ENCODE results near the gene CAVIN2.

The CAVIN2 gene

DNA sequence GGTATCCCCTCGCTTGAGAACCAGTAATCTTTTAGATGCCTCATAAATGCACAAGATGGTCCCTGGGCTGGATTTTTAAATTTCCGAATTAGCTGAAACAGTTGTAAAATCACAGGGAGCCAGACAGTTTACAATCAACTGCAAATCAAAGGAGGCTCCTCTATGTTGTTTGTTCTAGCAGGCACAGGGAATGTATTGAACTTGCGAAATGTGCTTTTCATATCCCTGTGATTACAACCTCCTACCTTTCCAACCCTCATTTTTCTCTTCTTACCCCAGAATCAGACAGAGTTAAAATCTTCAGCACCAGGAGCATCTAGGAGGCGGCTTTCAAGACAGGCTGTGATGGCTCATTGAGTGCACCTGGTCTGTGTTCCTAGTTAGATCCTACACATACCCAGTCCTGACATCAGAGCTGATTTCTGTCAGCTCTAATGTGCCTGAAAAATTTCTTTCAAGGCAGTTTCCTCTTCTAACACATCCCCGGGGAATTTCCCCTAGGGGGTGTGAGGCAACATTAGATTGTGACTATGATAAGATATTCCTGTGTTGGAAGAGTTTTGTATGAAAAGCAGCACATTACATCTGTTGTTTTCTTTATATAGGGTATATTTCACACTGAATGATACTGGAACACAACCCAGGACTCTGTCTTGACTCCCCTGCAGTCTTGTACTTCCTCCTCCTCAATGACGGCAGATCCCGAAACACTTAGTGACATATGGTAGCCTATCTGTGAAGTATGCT is 17.9 kb upstream of the CAVIN2 start:
- DNase-seq: peak; percentile 30 to 48

DNA sequence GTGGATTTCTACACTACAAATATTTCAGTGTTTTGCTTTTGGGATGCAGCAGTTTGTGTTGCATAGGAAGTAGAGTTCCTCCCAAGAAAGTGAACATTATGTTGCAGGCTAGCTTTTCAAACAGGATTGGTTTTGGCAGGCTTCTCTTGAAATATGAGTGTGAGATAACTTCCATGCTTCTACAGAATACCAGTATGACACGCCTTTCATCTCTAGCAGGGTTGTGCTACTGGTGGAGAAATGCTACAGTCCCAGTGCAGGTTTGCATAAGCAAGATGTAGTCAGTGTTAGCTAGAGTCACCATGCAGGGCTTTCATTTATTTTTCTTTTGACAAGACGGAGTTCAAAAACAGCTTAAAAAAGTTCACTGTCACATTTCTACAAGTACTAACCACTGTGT is 17.1 kb upstream of the CAVIN2 start:
- DNase-seq: no peak

DNA sequence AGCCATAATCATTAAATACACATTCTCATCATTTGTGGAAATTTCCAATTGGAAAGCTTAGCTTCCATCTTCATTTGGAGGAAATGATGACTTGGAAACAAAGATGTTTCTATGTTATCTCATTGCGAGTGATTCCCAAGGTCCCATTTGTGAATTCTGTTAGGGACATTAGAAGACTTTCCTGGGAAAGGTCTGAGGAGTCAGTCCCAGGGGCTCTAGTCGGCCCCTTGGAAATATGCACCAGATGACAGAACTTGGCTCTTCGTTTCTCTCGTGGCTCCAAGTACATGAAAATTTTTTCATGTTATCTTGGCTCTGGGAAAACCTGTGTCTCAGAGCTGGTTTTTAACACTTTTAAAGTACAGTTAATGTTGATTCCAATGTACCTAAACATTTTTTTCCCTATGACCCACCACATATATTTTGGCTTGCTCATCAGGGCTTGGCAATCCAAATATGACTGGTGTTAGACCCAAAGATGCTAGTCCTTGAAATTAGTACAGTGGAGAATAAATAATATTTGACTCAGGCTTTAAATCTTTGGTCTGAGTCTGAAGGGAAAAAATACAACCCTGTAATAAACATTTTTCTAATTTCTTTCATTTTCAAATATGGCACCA is 15.4 kb upstream of the CAVIN2 start:
- DNase-seq: no peak

DNA sequence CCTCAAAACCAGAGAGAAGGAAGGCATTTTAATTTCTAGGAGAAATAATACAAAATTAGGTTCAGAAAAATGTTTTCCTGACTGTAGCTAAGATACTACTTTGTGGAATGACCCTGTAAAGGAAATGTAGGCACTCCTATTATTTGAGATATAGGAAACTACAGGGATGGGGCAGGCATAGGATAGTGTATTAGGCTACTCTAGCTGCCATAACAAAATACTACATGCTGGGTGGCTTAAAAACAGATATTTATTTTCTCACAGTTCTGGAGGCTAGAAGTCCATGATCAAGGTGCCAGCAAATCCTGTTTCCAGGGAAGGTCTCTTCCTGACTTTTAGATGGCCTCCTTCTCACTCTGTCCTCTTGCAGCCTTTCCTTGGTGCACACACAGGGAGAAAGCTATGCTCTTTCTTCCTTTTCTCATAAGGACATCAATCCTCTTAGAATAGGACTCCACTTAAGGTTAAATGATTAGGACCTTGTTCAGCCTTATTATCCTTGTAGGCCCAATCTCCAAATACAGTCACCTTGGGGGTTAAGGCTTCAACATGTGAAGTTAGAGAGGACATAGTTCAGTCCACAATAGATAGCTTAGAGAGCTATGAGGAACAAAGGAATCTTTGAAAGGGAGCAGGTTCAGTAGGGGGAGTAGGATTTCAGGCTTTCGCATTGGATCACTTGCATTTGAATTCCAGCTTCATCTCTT is 14.0 kb upstream of the CAVIN2 start:
- no peak for DNase-seq

DNA sequence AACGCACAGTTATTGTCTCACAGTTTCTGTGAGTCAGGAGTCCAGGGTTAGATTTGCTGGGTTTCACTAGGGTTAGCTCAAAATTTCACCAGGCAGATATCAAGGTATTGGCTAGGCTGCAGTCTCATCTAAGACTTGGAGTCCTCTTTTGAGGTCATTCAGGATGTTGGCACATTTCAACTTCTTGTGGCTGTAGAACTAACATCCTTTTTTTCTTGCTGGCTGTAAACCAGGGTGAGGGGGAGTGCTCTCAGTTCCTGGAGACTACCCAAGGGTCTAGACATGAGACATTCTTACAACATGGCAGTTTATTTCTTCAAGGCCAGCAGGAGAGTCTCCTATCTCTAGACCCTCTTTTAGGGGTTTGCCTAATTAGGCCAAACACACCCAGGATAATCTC is 12.8 kb upstream of the CAVIN2 start:
- DNase-seq: no peak

DNA sequence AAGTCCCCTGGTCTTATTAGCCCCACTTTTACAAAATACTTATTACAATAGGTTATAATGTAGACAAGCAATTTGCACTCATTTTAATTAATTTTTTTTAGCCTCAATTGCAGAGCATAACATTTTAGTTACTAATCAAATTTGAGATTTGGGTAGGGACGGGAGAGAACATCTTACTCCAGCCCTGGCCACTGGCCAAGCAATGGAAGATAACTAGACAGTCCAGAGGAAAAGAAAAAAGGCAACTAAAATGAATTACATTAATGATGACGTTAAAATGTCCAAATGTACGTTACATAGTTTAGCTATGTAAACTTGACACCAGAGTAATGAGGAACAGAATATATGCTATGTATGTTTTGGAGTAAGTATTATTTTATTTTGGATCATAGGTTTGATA is 11.0 kb upstream of the CAVIN2 start:
- DNase-seq: no peak

DNA sequence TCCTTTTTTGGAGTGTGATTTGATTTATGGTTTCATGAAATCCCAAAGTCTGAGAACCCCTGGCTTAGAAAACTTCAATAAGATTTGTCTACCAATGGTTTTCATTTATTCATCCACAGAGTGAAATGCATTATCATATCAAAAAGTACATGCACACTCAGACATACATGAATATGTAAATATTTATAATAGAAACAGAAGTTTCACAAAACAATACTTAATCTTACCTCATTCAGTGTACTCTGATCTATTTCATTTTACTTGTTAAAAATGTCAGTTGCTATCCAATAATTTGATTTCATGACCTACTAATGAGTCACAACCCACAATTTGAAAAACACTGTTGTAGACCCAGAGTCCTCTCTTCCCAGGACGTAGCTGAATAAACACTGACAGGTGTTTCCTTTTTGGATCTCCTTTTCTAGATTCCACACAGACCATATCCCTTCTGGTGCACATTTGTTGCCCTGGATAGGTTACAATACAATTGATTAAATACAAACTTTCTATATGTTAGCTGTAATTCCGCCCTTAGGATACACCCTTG is 10.4 kb upstream of the CAVIN2 start:
- DNase-seq: peak in 1 of 2 experiments; percentile 38

DNA sequence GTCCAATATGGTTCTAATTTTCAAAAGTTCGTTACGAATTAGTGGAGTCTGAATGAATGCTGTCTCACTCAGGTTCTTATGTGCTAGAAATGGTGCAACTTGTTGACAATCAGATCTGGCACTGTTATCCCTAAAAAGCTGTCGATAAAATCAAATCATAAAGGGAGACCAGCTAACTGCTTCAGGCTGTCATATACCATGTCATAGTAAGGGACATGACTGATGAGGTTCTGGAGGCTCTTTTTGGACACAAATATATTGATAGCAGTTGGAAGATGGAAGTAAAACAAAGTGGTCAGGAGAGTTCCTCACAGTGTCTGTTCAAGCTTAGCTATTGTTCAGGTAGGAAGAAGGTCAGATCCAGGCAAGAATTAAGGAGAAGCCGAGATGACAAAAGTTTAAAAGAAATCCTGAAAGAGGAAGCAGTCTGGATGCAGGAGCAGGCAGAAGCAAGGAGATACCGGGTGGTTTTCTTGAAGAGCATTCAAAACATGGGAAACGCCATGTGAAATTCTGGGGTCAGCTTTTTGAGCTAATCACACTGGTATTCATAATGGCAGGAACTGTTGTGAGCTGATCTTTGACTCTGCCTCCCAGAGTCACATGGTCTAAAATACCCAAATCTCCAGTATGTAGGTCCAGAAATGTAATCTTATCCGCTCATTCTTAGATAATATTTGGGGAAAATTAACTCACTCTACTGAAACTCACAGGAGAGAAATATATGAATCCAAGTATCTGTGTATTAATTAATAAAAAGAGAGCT is 9.4 kb upstream of the CAVIN2 start:
- DNase-seq: no peak

DNA sequence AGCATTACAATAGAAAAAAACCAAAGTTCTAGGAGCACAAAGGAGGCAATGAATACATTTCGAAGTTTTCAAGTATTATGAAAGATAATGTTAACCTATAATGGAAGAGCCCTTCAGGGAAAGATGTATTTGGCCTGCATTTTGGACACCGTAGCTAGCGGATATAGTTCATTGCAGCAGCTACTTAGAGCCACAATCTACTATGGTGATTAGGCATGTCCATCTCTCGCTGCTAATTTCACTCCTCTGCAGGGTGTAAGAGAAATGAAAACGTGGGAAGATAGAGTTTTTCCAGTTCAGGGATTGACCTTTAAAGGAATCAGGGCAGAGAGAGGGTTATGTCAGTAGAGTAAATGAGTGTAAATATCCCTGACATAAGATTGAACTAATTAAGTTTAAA is 8.5 kb upstream of the CAVIN2 start:
- no peak for DNase-seq

DNA sequence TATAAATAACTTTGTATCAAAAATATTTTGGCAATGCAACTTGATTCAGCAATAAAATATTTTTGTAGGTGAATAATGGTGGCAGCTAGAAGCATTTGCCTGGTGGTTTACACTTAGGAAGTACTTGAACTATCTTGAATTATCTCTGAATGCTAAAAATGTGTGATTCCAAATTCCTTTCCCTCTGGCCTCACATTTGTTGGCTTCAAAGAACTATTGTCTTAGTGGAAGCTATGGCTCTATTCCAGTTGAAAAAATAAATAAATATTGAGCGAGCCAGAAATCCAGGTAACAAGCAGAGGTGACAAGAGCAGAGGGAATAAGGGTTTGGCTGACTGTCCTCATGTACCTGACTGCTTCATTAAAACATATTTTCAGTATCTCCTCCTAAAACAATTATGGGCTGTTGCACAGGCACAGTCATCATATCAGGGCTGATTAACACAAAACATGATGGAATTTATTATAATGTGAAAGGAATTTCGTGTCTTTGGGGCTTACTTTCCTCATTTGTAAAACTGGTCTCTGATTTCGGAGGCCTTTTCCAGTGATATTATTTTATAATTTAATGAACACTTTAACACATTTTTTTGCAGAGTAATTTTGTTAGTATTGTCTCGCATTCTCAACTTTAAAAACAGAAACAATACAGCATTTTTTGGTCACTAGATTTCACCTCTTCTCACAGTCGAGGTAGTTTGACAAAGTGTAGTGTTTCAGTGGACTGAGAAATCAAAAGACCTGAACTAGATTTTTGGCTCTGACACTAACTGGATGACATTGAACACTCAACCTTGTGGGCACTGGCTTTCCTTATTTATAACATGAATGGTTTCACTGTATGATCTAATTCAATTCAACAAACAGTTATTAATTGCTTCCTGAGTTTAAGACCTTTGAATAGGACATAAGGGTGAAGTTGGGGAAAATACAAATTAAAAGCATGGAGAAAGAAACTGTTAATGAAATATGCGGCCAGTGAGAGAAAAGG is 7.8 kb upstream of the CAVIN2 start:
- DNase-seq: peak in 1 of 2 experiments; percentile 43

DNA sequence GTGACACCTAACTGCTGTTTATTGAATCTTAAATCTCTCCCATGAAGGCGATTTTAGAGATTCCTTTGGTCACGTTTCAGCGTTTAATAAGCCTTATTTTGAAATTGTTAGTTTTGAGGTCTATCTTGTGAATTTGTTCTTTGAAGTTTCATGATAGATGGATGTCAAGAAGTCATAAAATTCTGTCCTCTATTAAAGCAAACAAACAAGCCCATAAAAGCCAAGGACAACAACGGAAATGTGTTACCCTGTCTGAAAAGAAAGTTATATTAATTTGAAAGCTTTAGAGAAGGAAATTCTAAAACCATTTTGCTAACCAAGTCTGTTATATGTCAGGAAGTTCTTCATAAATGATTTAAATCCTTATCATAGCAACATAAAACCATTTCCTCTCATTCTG is 7.0 kb upstream of the CAVIN2 start:
- DNase-seq: no peak

DNA sequence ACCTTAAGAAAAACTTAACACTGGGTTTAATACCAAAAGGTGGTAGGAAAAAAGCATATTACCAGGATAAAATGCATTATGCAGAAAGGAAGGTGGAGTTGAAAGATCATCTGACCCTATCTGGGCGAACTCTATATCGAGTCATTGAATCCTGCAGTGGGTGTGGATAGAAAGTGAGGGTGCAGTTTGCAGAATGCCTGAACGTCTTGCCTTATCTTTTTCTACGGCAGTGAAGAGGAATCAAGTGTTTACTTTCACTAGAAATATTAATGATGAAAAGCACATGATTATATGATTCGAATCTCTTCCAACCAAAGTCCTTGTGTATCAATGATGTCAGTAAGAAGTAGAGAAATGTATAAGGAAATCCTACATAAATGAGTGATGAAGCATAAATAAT is 4.3 kb upstream of the CAVIN2 start:
- no peak for DNase-seq

DNA sequence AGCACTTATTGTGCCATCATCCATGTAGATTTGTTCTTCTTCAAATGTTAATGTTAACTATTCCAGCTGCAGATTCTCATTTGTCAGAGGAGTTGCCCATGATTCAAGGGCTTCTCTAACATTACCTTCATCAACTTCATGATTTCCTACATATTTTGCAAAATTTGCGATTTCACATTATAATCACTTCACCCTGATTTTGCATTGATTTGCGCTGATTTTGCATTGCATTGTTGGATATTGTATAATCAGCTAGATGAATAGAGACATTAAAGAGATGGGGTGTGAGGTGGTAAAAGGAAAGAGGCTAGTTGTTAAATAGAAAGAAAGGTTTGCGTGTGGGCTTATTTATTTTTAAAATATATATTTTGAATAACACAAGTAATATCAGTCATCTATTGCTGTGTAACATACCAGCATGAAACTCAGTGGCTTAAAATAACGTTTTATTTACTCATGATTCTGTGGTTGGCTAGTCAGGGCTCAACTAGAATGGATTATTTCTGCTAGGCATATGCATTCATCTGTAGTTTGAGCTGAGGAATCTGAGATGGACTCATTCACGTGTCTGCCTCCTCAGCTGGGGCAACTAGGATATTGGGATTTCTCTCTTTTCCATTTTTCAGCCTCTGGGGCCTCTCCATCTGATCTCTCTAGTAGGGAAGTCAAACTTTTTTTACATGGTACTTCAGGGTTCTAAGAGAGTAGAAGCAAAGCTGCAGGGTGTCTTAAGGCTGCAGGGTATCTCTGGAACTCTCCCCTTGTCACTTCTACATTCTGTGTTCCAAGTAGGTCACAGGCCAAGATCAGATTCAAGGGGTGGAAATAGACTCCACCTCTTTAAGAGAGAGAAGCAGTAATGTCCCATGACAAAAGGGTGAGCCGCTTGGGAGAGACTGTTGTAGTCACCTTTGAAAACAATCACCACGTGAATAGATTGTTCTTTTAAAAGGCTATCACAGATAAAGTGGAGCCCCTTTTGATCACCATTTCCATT is 2.2 kb upstream of the CAVIN2 start:
- no peak for DNase-seq

DNA sequence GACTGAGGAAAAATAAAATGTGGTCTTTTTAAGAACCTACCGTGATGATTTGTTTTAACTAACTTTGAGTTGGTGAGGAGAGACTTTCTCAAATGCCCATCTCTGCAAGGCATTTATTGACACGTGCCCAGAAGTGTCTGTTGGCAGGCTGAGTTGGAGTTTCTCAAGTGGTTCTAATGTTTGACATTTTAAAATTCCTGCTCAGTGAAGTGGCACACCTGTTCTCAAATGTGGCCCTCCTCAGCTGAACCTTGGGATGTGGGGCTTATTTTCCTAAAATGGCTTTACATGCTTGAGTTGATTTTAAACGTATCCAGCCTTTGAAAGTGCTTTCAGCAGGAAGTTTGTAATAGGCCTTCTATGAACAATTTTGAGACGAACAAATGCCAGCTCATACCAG is 876 bp upstream of the CAVIN2 start:
- DNase-seq: no peak

DNA sequence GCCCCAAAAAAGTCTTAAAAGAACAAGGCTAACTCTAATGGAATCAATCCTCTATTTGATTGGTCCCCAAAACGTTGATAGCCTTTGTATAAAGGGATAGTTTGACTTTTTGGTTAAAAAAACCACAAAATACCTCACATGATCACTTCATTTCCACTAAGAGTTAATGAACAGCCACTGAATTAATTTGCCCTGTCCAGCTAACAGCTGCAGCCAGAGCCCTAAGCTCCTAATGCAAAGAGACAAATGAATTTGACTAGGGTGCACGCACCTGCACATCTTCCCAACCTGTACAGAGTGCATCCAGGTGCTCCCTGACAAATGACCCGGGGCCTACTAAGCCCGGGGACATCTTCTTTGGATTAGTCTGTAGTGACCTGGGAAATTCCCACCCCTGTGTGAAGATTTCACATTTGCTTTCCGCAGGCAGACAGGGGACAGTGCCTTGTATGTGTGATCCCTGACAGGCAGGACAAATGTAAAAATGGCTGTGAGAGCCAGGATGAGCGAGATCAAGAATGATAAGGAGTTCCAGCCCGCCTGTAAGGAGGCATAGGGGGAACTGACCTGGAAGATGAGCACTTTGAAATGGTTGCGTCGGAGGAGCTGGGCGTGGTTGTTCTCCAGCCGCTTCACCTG is 893 bp downstream of the CAVIN2 start:
- DNase-seq: no peak

DNA sequence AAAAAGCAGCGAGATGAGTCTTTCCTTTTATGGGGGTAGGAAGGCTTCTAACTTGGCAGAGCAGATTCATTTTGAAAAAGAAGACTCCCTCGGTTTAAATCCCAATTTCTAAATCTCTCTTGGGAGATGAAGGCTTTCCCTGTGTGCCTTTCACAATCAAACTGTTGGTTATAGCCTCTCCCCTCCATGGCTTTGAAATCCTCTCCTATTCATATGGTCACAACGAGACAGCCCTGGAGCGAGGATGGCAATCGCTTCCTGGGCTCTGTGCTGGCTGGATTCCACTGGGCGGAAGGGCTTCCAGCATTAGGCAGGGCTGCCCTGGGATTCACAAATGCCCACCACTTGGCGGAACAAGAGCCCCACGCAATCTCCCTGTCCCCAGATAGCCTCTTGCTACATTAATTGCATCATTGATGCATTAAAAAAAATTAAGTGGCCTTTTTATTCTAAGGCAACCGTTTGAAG is 1.6 kb downstream of the CAVIN2 start:
- no peak for DNase-seq

DNA sequence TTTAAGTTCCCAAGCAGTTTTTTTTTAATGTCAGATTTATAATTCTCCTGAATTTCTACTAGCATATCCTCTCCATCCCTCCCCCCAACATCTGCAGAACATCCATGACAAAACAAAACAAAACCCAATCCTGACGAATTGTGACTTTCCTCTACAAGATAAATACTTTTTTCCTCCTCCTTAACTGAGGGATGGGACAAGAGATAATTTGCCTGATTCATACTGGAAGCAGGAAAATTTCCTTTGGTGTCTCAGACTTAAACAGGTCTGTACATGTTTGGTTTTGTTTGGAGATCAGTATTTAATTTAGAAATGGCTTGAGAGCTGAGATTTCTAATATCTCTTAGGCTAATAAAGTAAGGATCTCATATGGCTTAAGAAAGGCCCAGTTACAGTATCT is 2.2 kb downstream of the CAVIN2 start:
- DNase-seq: no peak

DNA sequence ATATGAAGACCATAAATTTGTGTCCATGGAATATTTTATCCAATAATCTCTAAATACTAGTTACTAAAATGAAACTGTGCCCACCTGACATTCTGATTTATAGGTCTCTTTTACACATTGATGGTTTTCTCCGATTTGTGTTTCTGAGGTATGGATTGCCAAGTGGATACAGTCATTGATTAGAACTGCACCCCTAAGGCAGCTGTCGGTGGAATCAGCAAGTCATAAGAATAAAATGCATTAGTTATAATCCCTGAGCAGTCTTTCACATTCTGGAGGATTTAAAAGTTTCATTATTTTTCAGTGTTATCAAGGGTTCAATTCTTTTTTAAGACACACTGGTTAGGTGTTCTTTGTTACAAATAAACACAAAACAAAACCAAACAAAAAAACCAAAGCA is 6.0 kb downstream of the CAVIN2 start:
- no peak for DNase-seq

DNA sequence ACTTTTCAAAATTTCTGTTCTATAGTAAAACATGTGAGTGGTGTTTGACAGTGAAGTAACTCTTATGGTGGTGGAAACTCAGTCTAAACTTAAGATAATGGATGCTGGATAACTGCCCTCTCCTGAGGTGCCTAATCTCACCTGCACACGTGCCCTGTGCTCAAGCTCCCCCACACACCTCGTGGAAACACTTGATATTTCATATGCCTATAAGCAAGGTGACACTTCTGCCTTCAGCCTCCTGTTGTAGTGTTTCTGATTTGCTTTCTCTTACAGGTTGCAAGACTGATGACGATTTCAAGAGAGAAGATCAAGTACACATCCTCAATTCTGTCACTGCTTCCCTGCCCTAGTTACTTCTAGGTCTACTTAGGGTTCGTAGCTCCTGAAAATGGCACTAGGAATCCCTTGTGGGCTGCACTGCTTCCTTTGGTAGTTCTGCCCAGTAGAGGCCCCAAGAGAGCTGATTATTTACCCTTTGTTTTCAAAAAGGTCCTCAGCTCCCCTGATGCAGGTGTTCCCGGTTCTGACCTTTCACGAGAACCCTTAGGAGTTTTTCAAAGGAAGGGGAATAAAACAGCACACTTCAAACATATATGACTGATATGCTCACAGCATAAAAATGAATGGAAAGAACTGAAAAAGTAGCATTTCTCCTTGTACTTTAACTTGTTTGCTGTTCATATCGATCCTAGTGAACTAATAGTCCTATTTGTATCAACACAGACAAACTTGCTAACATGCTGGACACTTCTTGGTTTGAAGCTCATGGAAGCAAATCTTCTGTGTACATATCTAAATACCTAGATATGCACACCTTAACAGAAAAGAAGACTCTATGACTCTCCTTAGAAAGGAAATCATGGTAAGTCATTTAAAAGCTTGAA is 6.7 kb downstream of the CAVIN2 start:
- no peak for DNase-seq
